HUES6 (cell line): ENCODE results near the gene MT1X.

Experiments used
- H3K27ac ChIP-seq: 2 replicates; pipeline ENCODE4 v1.7.0; 2013; ENCODE audit warnings: low read depth, mild to moderate bottlenecking, low read length, inconsistent platforms
- H3K27me3 ChIP-seq: 2 replicates; pipeline ENCODE4 v1.6.1; 2013; ENCODE audit warnings: low read length; ENCODE audit not compliant: control insufficient read depth, insufficient read depth
- H3K36me3 ChIP-seq: 2 replicates; pipeline ENCODE4 v1.6.1; 2013; ENCODE audit warnings: low read length; ENCODE audit not compliant: control insufficient read depth, insufficient read depth
- H3K4me1 ChIP-seq: 2 replicates; pipeline ENCODE4 v1.6.1; 2013; ENCODE audit warnings: low read length; ENCODE audit not compliant: control insufficient read depth, insufficient read depth
- H3K4me3 ChIP-seq: 2 replicates; pipeline ENCODE4 v1.5.1; 2013; ENCODE audit warnings: low read depth, low read length
- H3K9ac ChIP-seq: one replicate; pipeline ENCODE4 v1.6.1; 2013; ENCODE audit warnings: mild to moderate bottlenecking, low read length
- H3K9me3 ChIP-seq: 2 replicates; pipeline ENCODE4 v1.6.1; 2013; ENCODE audit warnings: low read depth, low read length; ENCODE audit not compliant: control insufficient read depth, insufficient read depth

Gene MT1X

GRCh38 chr16:56683424-56684172 lies 1.3 kb downstream of the MT1X start:
- Histone ChIP-seq H3K27ac (no peak overlapping the region), H3K9ac (peak overlapping the region; percentile 95), H3K27me3 (peaks cover 19% of the 10 kb centered on the region; the same call in 1 of the 2 replicates), H3K4me1 (peaks cover 19% of the 10 kb centered on the region), H3K9me3 (no peaks in the 10 kb centered on the region), H3K36me3 (peaks cover 16% of the 10 kb centered on the region; the same call in 1 of the 2 replicates), H3K4me3 (peak overlapping the region; percentile 74)

DNA sequence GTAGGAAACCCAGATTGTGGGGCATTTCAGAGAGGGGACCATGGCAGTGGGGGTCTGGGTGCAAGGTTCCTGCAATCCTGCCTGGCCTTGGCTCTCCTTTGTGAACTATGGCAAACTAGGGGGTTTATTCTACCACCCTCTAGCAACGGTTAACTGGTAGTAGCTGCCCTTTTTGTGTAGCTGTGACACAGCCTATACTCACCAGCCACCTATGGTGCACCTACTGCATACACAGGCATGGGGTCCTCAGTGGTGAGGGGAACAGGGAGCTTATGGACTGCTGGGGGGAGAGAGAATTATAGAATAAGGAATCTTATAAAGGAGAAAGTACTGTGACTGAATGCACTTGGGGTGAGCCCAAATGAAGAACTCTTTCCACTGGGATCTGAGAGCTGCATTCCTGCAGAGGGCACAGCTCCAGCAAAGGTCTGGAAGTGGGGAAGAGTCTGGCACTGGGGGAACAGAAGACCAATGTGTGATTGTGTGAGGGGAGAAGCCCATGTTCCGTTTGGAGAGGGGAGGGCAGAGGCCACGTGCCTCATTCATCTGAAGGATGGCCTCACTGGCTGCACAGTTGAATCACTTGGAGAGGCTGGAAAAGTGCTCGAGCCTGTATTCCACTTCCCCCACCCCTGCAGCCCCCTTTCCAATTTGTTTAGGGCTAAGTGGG lies 2.1 kb downstream of the MT1X start:
- Histone ChIP-seq H3K9ac (no peak overlapping the region), H3K36me3 (peaks cover 16% of the 10 kb centered on the region; the same call in 1 of the 2 replicates), H3K27me3 (peaks cover 19% of the 10 kb centered on the region; the same call in 1 of the 2 replicates), H3K4me1 (peaks cover 19% of the 10 kb centered on the region), H3K9me3 (no peaks in the 10 kb centered on the region), H3K4me3 (no peak overlapping the region), H3K27ac (no peak overlapping the region)

DNA sequence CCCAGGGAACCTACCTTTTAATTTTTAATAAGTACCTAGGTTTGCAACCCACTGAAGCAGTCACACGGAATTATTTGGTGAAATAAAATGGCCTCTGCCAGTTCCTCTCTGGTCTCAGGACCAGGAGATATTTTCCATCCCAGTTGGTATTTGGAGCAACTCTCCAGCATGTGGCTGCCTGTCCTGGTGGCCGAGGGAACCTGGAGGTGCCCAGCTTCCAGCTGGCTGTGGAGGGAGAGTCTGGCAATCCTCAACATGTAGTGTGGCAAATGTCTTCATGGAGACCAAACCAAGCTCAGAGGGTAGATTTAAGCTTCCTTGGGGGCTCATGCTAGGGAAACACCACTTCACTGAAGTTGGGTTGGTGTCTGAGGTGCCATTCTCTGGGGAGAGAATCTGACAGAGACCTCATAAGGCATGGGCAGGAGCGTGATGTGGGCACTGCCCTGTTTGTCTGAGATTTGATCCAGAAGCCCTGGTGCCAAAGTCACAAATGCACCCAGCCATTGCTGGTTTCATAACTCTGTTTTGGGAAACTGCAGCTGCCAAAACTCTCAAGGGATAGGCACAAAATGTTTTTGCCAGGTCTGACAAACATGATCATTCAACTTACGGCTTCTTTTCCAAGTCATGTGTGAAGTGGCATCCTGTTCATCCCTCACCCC lies 2.8 kb downstream of the MT1X start:
- Histone ChIP-seq H3K4me3 (no peak overlapping the region), H3K4me1 (peaks cover 19% of the 10 kb centered on the region), H3K9ac (no peak overlapping the region), H3K36me3 (peaks cover 16% of the 10 kb centered on the region; the same call in 1 of the 2 replicates), H3K27me3 (peaks cover 19% of the 10 kb centered on the region; the same call in 1 of the 2 replicates), H3K9me3 (no peaks in the 10 kb centered on the region), H3K27ac (no peak overlapping the region)

DNA sequence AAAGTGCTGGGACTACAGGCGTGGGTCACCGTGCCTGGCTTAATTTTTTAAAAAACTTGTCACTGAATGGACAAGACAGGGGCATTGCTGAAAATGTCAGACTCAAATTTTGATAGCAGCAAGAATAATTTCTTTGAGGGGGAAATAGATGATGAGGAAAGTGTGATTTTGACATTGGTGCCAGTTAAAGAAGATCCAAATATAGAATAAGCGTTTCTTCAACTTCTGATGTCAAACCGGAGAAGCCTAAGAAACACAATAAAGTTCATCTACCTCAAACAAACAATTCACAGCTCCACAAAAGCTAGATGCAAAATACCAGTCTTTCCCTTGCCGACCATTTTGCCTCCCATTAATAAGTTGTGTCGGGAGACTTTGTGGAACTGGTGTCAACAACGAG lies 4.5 kb downstream of the MT1X start:
- H3K27ac ChIP-seq: no peak overlapping the region

DNA sequence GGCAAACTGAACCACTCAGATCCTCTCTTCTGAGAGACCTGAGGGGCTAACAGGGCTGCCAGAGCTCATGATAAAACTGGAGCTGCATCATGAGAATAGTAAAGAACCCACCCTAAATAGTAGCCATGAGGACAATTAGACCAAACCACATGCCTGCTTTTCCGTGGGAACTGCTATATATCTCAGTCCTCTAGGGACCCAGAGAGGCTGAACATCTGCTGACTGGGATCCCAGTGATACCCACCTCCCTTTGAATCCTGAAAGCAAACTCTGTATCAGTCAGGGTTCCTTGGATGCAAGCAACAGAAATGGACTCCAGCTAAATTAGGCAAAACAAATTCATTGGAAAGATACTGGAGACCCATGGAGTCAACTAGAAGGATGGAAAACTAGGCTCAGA lies 6.5 kb downstream of the MT1X start:
- Histone ChIP-seq H3K4me1 (peaks cover 3% of the 10 kb centered on the region; the same call in 1 of the 2 replicates), H3K27ac (no peak overlapping the region), H3K9ac (no peak overlapping the region), H3K27me3 (no peaks in the 10 kb centered on the region), H3K9me3 (no peaks in the 10 kb centered on the region), H3K36me3 (peaks cover 9% of the 10 kb centered on the region; the same call in 1 of the 2 replicates), H3K4me3 (no peak overlapping the region)

More for the DNA sequence above, 4.5 kb downstream of the MT1X start:
- Histone ChIP-seq H3K4me3 (no peak overlapping the region), H3K36me3 (peaks cover 16% of the 10 kb centered on the region; the same call in 1 of the 2 replicates), H3K4me1 (peaks cover 16% of the 10 kb centered on the region), H3K9ac (no peak overlapping the region), H3K27me3 (peaks cover 10% of the 10 kb centered on the region; the same call in 1 of the 2 replicates), H3K9me3 (no peaks in the 10 kb centered on the region)

DNA sequence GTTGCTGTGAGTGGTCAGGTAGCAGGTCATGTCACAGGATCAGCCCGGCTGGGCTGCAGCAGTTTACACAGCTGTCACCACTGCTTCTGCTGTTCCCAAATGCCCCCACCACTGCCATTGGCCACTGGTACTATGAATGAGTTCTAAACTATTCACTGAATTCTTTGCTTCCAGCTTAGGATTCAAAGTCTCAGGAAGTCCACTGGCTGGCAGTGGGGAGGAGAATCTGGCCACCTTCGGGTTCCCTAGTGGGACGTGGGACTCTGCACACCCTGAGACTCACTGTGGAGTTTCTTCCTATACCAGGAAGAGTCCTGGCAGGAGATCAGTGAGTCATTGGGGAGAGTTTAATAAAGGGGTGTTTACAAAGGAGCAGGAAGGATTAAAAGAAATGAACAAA lies 6.9 kb downstream of the MT1X start:
- Histone ChIP-seq H3K27me3 (no peaks in the 10 kb centered on the region), H3K27ac (no peak overlapping the region)

GRCh38 chr16:56690420-56691122 lies 8.3 kb downstream of the MT1X start:
- Histone ChIP-seq H3K9me3 (no peaks in the 10 kb centered on the region), H3K9ac (no peak overlapping the region), H3K4me3 (no peak overlapping the region), H3K27ac (no peak overlapping the region), H3K36me3 (peaks cover 8% of the 10 kb centered on the region; the same call in 1 of the 2 replicates), H3K27me3 (no peaks in the 10 kb centered on the region), H3K4me1 (peaks cover 3% of the 10 kb centered on the region; the same call in 1 of the 2 replicates)

More for the DNA sequence above, 6.9 kb downstream of the MT1X start:
- Histone ChIP-seq H3K36me3 (peaks cover 8% of the 10 kb centered on the region; the same call in 1 of the 2 replicates), H3K4me1 (peaks cover 3% of the 10 kb centered on the region; the same call in 1 of the 2 replicates), H3K9me3 (no peaks in the 10 kb centered on the region), H3K4me3 (no peak overlapping the region), H3K9ac (no peak overlapping the region)

- Histone ChIP-seq H3K4me3 (no peak overlapping the region), H3K27me3 (no peaks in the 10 kb centered on the region), H3K9me3 (no peaks in the 10 kb centered on the region), H3K9ac (no peak overlapping the region), H3K36me3 (no peaks in the 10 kb centered on the region), H3K4me1 (peaks cover 3% of the 10 kb centered on the region; the same call in 1 of the 2 replicates), H3K27ac (no peak overlapping the region)
Measured at GRCh38 chr16:56691885-56692284, 9.6 kb downstream of the MT1X start.

DNA sequence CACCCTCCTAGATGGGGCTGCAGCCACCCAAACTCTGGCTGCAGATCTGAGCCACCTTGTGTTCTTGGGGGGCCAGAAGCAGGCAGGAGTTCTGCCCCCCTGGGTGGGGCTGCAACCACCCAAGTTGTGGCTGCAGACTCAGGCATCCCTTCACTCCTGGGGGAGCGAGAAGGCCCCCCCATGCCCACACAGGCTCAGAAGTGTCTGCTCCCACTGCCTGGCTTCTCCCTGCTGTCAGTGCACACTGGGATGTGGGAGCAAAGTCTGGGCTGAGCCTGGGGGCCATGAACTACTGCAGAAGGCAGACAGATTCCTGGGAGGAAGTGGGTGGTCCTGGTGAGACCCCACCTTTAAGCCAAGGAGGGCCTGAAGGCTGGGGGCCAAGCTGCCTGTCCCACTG lies 13.0 kb downstream of the MT1X start:
- H3K9ac ChIP-seq: no peak overlapping the region
- peaks cover 3% of the 10 kb centered on the region; the same call in 1 of the 2 replicates for H3K4me1 ChIP-seq
- no peaks in the 10 kb centered on the region for H3K36me3 ChIP-seq
- no peak overlapping the region for H3K27ac ChIP-seq
- no peaks in the 10 kb centered on the region for H3K27me3 ChIP-seq
- no peak overlapping the region for H3K4me3 ChIP-seq
- peaks cover 6% of the 10 kb centered on the region; the same call in 1 of the 2 replicates for H3K9me3 ChIP-seq

DNA sequence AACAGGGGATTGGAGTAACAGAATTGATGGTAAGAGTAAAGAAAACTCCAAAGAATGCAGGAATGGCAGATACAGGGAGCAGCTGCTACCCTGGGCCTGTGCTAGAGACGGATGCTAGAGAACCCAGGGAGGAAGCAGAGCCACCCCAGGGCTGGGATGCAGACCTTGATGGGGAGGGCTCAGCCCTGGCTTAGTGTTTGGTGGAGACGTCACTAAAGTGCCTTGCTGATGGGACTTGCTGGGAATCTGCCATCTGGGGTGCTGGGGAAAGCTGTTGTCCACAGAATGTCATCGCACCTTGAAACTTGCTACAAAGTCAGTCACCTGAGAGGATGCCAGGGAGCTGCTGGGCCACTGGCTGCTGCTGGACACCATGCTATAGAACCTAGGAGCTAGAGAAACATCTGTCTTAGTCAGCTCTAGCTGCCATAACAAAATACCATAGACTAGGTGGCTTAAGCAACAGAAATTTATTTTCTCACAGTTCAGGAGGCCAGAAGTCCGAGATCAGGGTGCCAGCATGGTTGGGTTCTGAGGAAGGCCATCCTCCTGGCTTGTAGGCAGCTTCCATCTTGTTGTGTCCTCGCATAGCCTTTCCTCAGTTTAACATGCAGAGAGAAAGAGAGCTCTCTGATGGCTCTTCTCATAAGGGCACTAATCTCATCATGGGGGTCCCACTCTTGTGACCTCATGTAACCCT lies 15.3 kb downstream of the MT1X start:
- H3K27ac ChIP-seq: no peak overlapping the region
- H3K36me3 ChIP-seq: no peaks in the 10 kb centered on the region
- peaks cover 8% of the 10 kb centered on the region for H3K4me1 ChIP-seq
- H3K27me3 ChIP-seq: no peaks in the 10 kb centered on the region; the same call in 1 of the 2 replicates
- no peak overlapping the region for H3K4me3 ChIP-seq
- peaks cover 6% of the 10 kb centered on the region; the same call in 1 of the 2 replicates for H3K9me3 ChIP-seq
- H3K9ac ChIP-seq: no peak overlapping the region
